Muscle layer of duodenum (tissue), 2 donors: ENCODE measurements around the gene NINJ2.
A peak's percentile ranks its signal among the peaks of the same experiment; 100 is the strongest.

Source experiments
- H3K27ac ChIP-seq: one replicate; pipeline ENCODE4 v1.7.0; 2013; ENCODE audit warnings: mild to moderate bottlenecking, low read length
- H3K27me3 ChIP-seq: one replicate; pipeline ENCODE4 v1.7.0; 2013; ENCODE audit warnings: low read depth, mild to moderate bottlenecking, control low read depth, low read length
- H3K36me3 ChIP-seq, 2 donors: one replicate each; pipeline ENCODE4 v1.7.0; 2013; ENCODE audit warnings: low read length in 2 of 2, control low read depth in 1 of 2, mild to moderate bottlenecking in 1 of 2; ENCODE audit not compliant: insufficient read depth in 2 of 2, control insufficient read depth in 1 of 2
- H3K4me1 ChIP-seq, 2 donors: one replicate each; pipeline ENCODE4 v1.7.0; 2013; ENCODE audit warnings: low read length in 2 of 2, mild to moderate bottlenecking in 2 of 2, control low read depth in 1 of 2, moderate library complexity in 1 of 2; ENCODE audit not compliant: insufficient read depth in 2 of 2, control insufficient read depth in 1 of 2
- H3K4me3 ChIP-seq, 2 donors: one replicate each; pipeline ENCODE4 v1.7.0; 2013; ENCODE audit warnings: low read length in 2 of 2, low read depth in 1 of 2, mild to moderate bottlenecking in 1 of 2
- H3K9me3 ChIP-seq, 2 donors: one replicate each; pipeline ENCODE4 v1.7.0; 2013; ENCODE audit warnings: low read length in 2 of 2, control low read depth in 1 of 2, mild to moderate bottlenecking in 1 of 2; ENCODE audit not compliant: control insufficient read depth in 1 of 2
- donor health status: healthy.

The NINJ2 gene

DNA sequence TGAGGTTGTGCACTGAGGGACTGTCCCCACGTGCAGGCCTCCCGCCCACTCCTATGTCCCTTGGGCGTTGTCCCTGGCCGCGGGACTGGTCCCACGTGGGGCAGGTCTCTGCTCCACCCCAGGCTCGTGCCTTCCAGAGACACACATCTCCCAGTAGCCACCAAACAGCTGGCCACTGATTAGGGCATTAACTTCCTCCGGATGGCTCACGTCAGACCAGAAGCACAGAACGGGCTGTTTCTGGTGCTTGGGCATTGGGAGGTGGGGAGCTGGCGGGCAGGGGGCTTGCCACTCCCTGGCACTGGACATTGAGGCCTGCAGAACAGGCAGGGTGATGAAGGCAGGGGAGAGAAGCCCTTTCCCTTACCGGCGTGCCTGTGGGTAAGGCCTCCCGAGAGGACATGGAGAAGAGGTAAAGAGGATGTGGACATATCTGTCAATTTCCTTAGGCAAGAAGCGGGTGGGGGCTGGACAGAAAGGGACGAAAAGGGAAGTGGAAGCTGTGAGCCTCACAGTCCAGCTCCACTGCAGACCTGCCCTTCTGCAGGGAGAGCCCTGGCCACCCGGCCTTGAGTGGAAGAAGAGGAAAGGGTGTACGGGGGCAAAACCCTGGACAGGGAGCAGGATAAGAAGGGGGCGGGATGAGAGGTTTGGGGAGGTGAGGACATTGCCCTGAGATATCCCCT, 101.2 kb downstream of the NINJ2 start:
- Histone ChIP-seq H3K4me1 (no peaks in the 10 kb centered on the region), H3K4me3 (peak overlapping the region in 1 of 2 donors; percentile 31), H3K27me3 (no peaks in the 10 kb centered on the region), H3K27ac (no peak overlapping the region), H3K9me3 (no peaks in the 10 kb centered on the region), H3K36me3 (no peaks in the 10 kb centered on the region)

DNA sequence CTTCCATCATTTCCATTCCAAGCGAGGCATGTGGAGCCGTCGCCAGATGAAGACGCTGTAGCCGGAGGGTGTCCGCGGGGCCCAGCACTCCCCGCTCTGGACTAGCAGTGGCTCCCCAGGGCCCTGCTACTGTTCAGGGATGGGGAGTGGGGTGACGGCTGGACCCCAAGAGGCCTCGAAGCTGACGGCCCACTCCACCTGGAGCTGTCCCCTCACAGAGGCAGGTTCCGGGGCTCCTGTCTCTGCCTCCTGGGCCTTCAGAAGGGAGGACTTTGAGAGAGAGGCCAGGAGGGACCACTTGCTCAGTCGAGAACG, 101.9 kb downstream of the NINJ2 start:
- Histone ChIP-seq H3K36me3 (no peaks in the 10 kb centered on the region), H3K27me3 (no peaks in the 10 kb centered on the region), H3K9me3 (no peaks in the 10 kb centered on the region), H3K4me1 (no peaks in the 10 kb centered on the region), H3K27ac (no peak overlapping the region), H3K4me3 (no peak overlapping the region)

DNA sequence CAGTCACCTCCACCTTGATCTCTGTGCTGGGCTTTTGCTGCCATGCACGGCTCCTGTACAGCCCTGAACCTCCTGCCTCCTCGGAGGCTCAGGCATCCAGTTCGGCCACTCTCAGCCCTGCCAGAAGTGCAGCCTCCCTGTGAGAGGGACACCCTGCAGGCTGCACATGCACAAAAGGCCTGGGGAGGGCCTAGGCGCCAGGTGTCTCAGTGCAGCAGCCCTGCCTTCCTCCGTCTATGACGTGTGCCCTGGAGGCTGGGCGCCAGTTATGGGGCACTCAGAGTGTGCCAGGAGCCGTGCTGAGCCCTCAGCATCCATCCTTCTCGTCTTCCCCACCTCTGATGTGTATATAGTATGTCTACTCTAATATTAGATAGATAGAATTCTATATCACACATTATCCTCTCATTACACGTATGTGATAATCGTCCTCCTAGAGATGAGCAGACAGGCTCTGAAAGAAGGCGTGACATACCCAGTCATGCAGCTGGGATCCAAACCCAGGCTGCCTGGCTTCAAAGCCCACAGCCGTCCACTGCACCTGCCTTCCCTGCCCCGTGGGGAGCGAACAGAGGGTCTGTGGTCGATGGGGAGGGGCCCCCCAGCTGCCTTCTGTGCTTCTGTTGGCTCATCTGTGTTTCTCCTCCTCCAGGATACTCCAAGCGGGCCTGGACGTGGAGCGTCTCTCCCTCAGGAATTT, 102.4 kb downstream of the NINJ2 start:
- no peaks in the 10 kb centered on the region for H3K9me3 ChIP-seq
- H3K36me3 ChIP-seq, result no peaks in the 10 kb centered on the region
- H3K27ac ChIP-seq, result no peak overlapping the region
- no peak overlapping the region for H3K4me3 ChIP-seq
- H3K27me3 ChIP-seq, result no peaks in the 10 kb centered on the region
- H3K4me1 ChIP-seq, result no peaks in the 10 kb centered on the region

DNA sequence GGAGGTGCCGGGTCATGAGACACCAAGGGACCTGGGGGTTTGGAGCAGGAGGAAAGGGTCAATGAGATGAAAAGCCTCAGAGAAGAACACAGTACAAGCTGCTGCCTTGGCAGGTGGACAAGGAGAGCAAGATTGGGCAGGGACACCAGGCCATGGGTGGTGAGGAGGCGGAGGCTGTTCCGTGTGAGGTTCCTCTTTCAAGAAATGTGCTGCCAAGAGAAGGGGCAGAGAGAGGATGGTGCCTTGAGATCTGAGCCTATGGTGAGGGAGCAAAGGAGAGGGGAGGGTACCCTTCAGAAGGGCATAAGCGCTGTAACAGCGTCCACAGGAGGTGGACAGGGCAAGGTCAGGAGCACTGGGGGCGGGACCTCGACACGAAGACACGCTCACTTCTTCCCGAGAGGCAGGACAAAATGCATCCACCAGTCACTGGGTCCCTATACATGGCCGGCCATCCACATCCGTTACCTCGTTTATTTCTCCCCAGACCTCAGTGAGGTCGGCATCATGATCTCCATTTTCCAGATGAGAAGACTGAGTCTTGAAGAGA, 103.3 kb downstream of the NINJ2 start:
- no peaks in the 10 kb centered on the region for H3K9me3 ChIP-seq
- H3K4me1 ChIP-seq, result no peaks in the 10 kb centered on the region
- no peak overlapping the region for H3K27ac ChIP-seq
- H3K4me3 ChIP-seq, result no peak overlapping the region
- no peaks in the 10 kb centered on the region for H3K36me3 ChIP-seq
- no peaks in the 10 kb centered on the region for H3K27me3 ChIP-seq

DNA sequence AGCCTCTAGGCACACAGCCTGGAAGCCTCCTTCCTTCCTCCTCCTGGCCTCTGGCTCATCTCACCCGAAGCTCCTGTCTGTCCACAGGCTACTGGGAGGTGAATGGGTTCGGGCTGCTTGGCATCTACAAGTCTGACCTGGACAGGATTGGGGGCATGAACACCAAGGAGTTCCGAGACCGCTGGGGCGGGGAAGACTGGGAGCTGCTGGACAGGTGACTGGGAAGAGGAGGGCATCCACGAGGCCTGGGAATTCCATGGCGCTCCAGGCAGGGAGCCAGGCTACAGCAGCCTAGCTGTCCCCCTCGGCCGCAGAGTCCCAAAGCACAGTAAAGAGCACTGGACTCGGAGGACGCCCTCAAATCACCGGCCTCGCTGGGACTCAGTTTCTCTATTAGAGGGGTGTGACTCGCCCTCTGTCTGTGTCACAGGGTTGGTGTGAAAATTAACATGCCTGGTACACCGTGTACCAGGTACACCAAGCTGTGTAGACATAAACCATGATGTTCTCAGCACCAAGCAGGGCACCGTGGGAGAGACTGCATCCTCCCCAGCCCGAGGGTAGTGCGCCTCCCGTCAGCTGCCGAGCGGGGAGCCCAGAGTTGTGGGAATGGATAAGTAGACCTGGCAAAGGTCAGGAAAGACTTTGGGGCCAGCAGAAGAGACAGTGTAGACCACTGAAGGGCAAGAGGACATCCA, 103.9 kb downstream of the NINJ2 start:
- Histone ChIP-seq H3K27me3 (no peaks in the 10 kb centered on the region), H3K36me3 (no peaks in the 10 kb centered on the region), H3K4me1 (no peaks in the 10 kb centered on the region), H3K27ac (no peak overlapping the region), H3K9me3 (no peaks in the 10 kb centered on the region), H3K4me3 (no peak overlapping the region)

DNA sequence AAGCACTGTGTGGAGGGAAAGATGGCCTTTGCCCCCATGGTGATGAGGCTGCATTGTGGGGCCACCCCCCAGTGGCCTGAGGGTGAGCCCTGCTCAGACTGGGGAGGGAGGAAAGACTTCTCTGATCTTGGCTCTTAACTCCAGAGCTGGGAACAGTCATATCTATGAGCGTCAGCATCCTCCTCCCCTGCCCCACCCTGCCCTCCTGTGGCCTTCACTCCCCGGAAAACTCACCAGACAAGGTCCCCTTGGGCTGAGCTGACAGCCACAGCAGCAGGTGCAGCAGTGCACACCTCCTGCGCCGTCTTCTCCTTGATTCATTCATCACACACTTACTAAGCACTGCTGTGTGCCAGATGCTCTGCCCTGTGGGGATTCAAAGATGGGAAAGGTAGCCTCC, 104.7 kb downstream of the NINJ2 start:
- H3K4me1 ChIP-seq, result no peaks in the 10 kb centered on the region
- H3K4me3 ChIP-seq, result no peak overlapping the region
- no peaks in the 10 kb centered on the region for H3K9me3 ChIP-seq
- H3K27ac ChIP-seq, result no peak overlapping the region
- H3K27me3 ChIP-seq, result no peaks in the 10 kb centered on the region
- no peaks in the 10 kb centered on the region for H3K36me3 ChIP-seq

DNA sequence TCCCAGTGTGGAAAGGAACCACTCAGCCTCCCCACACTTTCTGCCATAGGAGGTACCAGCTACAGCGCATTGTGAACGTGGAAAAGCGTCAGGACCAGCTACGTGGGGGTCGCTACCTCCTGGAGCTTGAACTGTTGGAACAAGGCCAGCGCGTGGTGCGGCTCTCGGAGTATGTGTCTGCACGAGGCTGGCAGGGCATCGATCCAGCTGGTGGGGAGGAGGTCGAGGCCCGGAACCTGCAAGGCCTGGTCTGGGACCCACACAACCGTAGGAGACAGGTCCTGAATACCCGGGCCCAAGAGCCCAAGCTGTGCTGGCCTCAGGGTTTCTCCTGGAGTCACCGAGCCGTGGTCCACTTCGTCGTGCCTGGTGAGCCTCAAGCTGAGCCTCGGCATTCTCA, 106.7 kb downstream of the NINJ2 start:
- no peaks in the 10 kb centered on the region for H3K9me3 ChIP-seq
- H3K4me3 ChIP-seq, result no peak overlapping the region
- peaks cover 5 to 7% of the 10 kb centered on the region in 2 donors for H3K4me1 ChIP-seq
- H3K27me3 ChIP-seq, result no peaks in the 10 kb centered on the region
- no peak overlapping the region for H3K27ac ChIP-seq
- no peaks in the 10 kb centered on the region for H3K36me3 ChIP-seq

DNA sequence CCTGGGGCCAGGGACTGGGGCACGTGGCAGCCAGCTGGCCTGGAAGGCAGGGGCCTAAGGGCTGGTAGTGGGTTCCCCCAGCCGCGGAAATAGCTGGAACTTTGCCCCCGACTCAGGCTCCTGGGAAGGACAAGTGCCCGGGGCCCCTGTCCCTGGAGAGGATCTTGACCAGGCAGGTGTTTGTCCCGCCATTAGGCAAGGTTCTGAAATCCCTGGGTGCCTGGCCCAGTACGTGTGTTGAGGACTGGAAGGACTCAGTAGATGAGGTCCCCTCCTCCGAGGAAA, 109.3 kb downstream of the NINJ2 start:
- Histone ChIP-seq H3K27ac (no peak overlapping the region), H3K4me1 (peaks cover 5 to 7% of the 10 kb centered on the region in 2 donors), H3K4me3 (peak overlapping the region in 1 of 2 donors; percentile 12), H3K36me3 (no peaks in the 10 kb centered on the region), H3K9me3 (no peaks in the 10 kb centered on the region), H3K27me3 (no peaks in the 10 kb centered on the region)

DNA sequence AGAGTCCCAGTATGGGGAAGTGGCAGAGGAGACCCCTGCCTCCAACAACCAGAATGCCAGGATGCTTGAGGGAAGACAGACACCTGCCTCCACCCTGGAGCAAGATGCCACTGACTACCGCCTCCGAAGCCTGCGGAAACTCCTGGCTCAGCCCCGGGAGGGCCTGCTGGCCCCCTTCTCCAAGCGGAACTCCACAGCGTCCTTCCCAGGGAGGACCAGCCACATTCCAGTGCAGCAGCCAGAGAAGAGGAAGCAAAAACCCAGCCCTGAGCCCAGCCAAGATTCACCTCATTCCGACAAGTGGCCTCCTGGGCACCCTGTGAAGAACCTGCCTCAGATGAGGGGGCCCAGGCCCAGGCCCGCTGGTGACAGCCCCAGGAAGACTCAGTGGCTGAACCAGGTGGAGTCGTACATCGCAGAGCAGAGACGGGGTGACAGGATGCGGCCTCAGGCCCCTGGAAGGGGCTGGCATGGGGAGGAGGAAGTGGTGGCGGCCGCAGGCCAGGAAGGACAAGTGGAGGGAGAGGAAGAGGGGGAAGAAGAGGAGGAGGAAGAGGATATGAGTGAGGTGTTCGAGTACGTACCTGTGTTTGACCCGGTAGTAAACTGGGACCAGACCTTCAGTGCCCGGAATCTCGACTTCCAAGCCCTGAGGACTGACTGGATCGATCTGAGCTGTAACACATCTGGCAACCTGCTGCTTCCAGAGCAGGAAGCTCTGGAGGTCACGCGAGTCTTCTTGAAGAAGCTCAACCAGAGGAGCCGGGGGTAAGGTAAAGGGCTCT, 109.8 kb downstream of the NINJ2 start:
- Histone ChIP-seq H3K27me3 (no peaks in the 10 kb centered on the region), H3K9me3 (no peaks in the 10 kb centered on the region), H3K36me3 (no peaks in the 10 kb centered on the region), H3K4me1 (peaks cover 5 to 7% of the 10 kb centered on the region in 2 donors), H3K27ac (no peak overlapping the region), H3K4me3 (peak overlapping the region in 1 of 2 donors; percentile 12)

DNA sequence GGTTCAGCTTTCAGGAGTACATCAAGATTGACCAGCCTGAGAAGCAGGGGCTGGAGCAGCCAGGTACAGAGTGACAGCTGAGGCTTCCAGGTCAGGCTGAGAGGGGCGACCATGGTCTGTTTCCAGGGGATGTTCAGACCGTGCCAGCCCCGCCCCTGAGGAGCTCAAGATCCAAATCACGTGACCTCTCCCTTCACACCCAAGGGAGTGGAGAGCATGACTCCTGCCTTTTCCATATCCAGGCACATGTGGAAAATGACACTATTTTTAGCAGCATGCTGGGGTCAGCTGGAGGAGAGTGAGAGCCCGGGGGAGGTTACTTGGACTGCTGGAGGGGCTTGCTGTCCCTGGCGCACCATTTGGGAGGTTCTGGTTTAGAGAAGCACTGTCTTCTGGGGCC, 110.8 kb downstream of the NINJ2 start:
- Histone ChIP-seq H3K4me3 (no peak overlapping the region), H3K9me3 (no peaks in the 10 kb centered on the region), H3K27me3 (no peaks in the 10 kb centered on the region), H3K36me3 (no peaks in the 10 kb centered on the region), H3K27ac (no peak overlapping the region), H3K4me1 (peaks cover 5 to 7% of the 10 kb centered on the region in 2 donors)
